Measurements from ENCODE around the gene KDM4B.

- TF ChIP-seq EP300 (IDR thresholded peaks at IDR 0.05; ENCODE audit: low read depth): no peak
- TF ChIP-seq POLR2A (IDR thresholded peaks at IDR 0.05): no peak
Observed at GRCh38 chr19:5116292-5116691, 147.4 kb downstream of the KDM4B start.

All from transverse colon (tissue), 1 donor.